ENCODE data around the gene SLC6A13. TPM values are rescaled to one million over a fixed set of nuclear protein-coding genes. Genes with fewer than 3 reads are reported as not detected.
"Not testable (repeated sequence)": the region's sequence is repeated elsewhere in the genome, so short reads cannot be mapped to it uniquely, and the experiment has no call there.

SLC6A13 gene
- total RNA-seq = not detected in 2 replicates

GRCh38 chr12:262817-263216, at the start of gene SLC6A13:
Gene SLC6A13, minus strand, starts transcription at chr12:262836. Its CDS starts 2,784 bp downstream, at chr12:260052.
- TF ChIP-seq, protein P1, sequence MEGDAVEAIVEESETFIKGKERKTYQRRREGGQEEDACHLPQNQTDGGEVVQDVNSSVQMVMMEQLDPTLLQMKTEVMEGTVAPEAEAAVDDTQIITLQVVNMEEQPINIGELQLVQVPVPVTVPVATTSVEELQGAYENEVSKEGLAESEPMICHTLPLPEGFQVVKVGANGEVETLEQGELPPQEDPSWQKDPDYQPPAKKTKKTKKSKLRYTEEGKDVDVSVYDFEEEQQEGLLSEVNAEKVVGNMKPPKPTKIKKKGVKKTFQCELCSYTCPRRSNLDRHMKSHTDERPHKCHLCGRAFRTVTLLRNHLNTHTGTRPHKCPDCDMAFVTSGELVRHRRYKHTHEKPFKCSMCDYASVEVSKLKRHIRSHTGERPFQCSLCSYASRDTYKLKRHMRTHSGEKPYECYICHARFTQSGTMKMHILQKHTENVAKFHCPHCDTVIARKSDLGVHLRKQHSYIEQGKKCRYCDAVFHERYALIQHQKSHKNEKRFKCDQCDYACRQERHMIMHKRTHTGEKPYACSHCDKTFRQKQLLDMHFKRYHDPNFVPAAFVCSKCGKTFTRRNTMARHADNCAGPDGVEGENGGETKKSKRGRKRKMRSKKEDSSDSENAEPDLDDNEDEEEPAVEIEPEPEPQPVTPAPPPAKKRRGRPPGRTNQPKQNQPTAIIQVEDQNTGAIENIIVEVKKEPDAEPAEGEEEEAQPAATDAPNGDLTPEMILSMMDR (IDR thresholded peaks at IDR 0.05; ENCODE audit: insufficient read depth, low read length, poor library complexity, severe bottlenecking) = no peak
- no peaks in the 10 kb centered on the region for H3K27me3 ChIP-seq (ENCODE audit: control insufficient read depth, insufficient read depth, low read length)
- no peak within 1 kb of the TSS for H3K4me3 ChIP-seq (ENCODE audit: low read depth, low read length)
- peak; percentile 37 for DNase-seq (ENCODE audit: low read depth)
- H3K36me3 ChIP-seq (ENCODE audit: control insufficient read depth, insufficient read depth, low read length) = no peaks in the 10 kb centered on the region

- TF ChIP-seq, protein P1 (IDR thresholded peaks at IDR 0.05; ENCODE audit: insufficient read depth, low read length, poor library complexity, severe bottlenecking) = no peak
- DNase-seq (ENCODE audit: low read depth) = no peak
- no peak overlapping the region for H3K4me3 ChIP-seq (ENCODE audit: low read depth, low read length)
- no peaks in the 10 kb centered on the region for H3K27me3 ChIP-seq (ENCODE audit: control insufficient read depth, insufficient read depth, low read length)
- peaks cover 1% of the 10 kb centered on the region for H3K36me3 ChIP-seq (ENCODE audit: control insufficient read depth, insufficient read depth, low read length)
These were observed 45.9 kb upstream of the SLC6A13 start for GRCh38 chr12:308511-308910.

DNA sequence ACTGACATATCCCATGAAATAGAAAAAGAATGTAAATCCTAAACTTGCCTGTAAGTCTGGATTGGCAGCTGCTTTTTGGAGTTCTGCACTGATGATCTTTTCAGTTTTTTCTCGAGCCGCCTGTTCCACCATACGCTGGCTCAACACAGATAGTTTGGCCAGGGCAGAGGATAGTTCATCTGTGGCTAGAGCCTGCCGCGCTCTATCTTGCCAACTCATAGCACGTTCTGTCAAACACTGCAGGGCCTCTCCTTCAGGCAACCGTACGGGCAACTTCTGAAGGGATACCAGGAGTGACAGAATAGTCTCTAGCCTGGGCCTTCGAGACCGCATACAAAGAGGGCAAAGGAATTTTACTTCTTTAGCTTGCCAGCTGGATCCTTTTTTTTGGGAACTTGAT, 44.8 kb upstream of the SLC6A13 start:
- Histone ChIP-seq H3K4me3 (ENCODE audit: low read depth, low read length) (no peak overlapping the region), H3K27me3 (ENCODE audit: control insufficient read depth, insufficient read depth, low read length) (no peaks in the 10 kb centered on the region), H3K36me3 (ENCODE audit: control insufficient read depth, insufficient read depth, low read length) (peaks cover 1% of the 10 kb centered on the region)
- no peak for DNase-seq (ENCODE audit: low read depth)
- TF ChIP-seq, protein P1 (IDR thresholded peaks at IDR 0.05; ENCODE audit: insufficient read depth, low read length, poor library complexity, severe bottlenecking) = no peak

DNA sequence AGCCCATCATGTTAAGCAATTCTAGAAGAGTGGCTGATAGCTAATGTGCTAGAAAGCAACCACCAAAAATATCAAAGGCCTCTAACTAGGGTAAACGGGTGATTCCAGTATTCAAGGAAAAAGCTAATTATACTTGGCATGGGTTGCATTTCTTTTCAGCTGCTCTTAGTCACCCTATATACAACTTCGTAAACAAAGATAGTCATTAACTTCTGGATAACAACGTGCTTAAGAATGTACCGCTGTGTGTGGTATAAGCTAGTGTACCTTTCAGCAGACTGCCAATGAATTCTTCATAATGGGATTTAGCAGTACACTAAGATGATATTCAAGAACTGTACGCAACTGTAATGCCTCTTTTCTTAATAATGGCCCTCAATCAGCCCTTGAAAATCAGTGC, 42.2 kb upstream of the SLC6A13 start:
- Histone ChIP-seq H3K4me3 (ENCODE audit: low read depth, low read length) (no peak overlapping the region), H3K36me3 (ENCODE audit: control insufficient read depth, insufficient read depth, low read length) (no peaks in the 10 kb centered on the region), H3K27me3 (ENCODE audit: control insufficient read depth, insufficient read depth, low read length) (no peaks in the 10 kb centered on the region)
- TF ChIP-seq, protein P1 (IDR thresholded peaks at IDR 0.05; ENCODE audit: insufficient read depth, low read length, poor library complexity, severe bottlenecking) = no peak
- no peak for DNase-seq (ENCODE audit: low read depth)

DNA sequence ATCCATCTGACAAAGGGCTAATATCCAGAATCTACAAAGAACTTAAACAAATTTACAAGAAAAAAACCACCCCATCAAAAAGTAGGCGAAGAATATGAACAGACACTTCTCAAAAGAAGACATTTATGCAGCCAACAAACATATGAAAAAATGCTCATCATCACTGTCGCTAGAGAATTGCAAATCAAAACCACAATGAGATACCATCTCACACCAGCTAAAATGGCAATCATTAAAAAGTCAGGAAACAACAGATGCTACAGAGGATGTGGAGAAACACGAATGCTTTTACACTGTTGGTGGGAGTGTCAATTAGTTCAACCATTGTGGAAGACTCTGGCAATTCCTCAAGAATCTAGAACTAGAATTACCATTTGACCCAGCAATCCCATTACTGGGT, 40.1 kb upstream of the SLC6A13 start:
- H3K4me3 ChIP-seq (ENCODE audit: low read depth, low read length); H3K36me3 ChIP-seq (ENCODE audit: control insufficient read depth, insufficient read depth, low read length); DNase-seq (ENCODE audit: low read depth); H3K27me3 ChIP-seq (ENCODE audit: control insufficient read depth, insufficient read depth, low read length): not testable (repeated sequence)

- H3K36me3 ChIP-seq (ENCODE audit: control insufficient read depth, insufficient read depth, low read length); H3K27me3 ChIP-seq (ENCODE audit: control insufficient read depth, insufficient read depth, low read length); H3K4me3 ChIP-seq (ENCODE audit: low read depth, low read length); DNase-seq (ENCODE audit: low read depth): not testable (repeated sequence)
These were observed 37.5 kb upstream of the SLC6A13 start for GRCh38 chr12:300166-300565.

DNA sequence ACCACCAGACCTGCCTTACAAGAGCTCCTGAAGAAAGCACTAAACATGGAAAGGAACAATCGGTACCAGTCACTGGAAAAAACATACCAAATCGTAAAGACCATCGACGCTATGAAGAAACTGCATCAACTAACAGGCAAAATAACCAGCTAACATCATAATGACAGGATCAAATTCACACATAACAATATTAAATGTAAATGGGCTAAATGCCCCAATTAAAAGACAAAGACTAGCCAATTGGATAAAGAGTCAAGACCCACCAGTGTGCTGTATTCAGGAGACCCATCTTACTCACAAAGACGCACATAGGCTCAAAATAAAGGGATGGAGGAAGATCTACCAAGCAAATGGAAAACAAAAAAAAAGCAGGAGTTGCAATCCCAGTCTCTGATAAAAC, 36.9 kb upstream of the SLC6A13 start:
- DNase-seq (ENCODE audit: low read depth); H3K4me3 ChIP-seq (ENCODE audit: low read depth, low read length); H3K27me3 ChIP-seq (ENCODE audit: control insufficient read depth, insufficient read depth, low read length); H3K36me3 ChIP-seq (ENCODE audit: control insufficient read depth, insufficient read depth, low read length): not testable (repeated sequence)

- H3K36me3 ChIP-seq (ENCODE audit: control insufficient read depth, insufficient read depth, low read length); H3K27me3 ChIP-seq (ENCODE audit: control insufficient read depth, insufficient read depth, low read length); H3K4me3 ChIP-seq (ENCODE audit: low read depth, low read length); DNase-seq (ENCODE audit: low read depth): not testable (repeated sequence)
These were observed 35.4 kb upstream of the SLC6A13 start for GRCh38 chr12:298059-298458.
